Activated T-helper 1 cell treated with anti-CD3 and anti-CD28 coated beads, Interleukin-12 subunit alpha, Interleukin-12 subunit beta, Interleukin-2, Interleukin-4 antibody, amounts not matched to agents 30 ng/mL and 10 ng/mL and 1 ng/mL, durations not matched to agents 14 hours and 24 hours and 36 hours (primary cell): ENCODE results near the gene ZNF213. TPM values are rescaled to one million over a fixed set of nuclear protein-coding genes. Genes with fewer than 3 reads are reported as not detected.

Experiments used
- DNase-seq: peaks from one replicate; pipeline ENCODE4 v3.0.0; 2021; ENCODE audit warnings: low spot score
- H3K27ac Mint-ChIP-seq: one replicate; pipeline ENCODE4 v1.8.0; 2021; ENCODE audit warnings: mild to moderate bottlenecking, mixed read lengths
- H3K27me3 Mint-ChIP-seq: one replicate; pipeline ENCODE4 v1.8.0; 2022; ENCODE audit warnings: mild to moderate bottlenecking, moderate library complexity, mixed read lengths; ENCODE audit not compliant: insufficient read depth
- H3K36me3 Mint-ChIP-seq: one replicate; pipeline ENCODE4 v1.8.0; 2021; ENCODE audit warnings: low read depth, mixed read lengths
- H3K4me1 Mint-ChIP-seq: one replicate; pipeline ENCODE4 v1.8.0; 2021; ENCODE audit warnings: low read depth, mixed read lengths
- H3K4me3 Mint-ChIP-seq: one replicate; pipeline ENCODE4 v1.8.0; 2021; ENCODE audit warnings: mild to moderate bottlenecking, moderate library complexity, mixed read lengths
- H3K9me3 Mint-ChIP-seq: one replicate; pipeline ENCODE4 v1.8.0; 2021; ENCODE audit warnings: mixed read lengths
- intact Hi-C: fragments of 100-400 bp; cut with micrococcal nuclease; formaldehyde crosslinking; loops from one replicate; pipeline ENCODE4 v1.15.1; 2024
- total RNA-seq: library from RNA; stranded (reverse); gene quantifications from 2 replicates; pipeline ENCODE4 v1.2.3, GENCODE V29; 2022

Gene ZNF213
- total RNA-seq, 1 donor from 2014 or later, result 9.6 TPM

GRCh38 chr16:3141781-3142311 lies 7.0 kb downstream of the ZNF213 start:
- DNase-seq, result no peak
- Mint-ChIP-seq H3K27me3 (peaks cover 3% of the 10 kb centered on the region), H3K36me3 (peaks cover 10% of the 10 kb centered on the region), H3K4me3 (no peak overlapping the region), H3K9me3 (no peaks in the 10 kb centered on the region), H3K4me1 (no peaks in the 10 kb centered on the region), H3K27ac (no peak overlapping the region)
- intact Hi-C loops, result no loop called here

- no peak overlapping the region for H3K4me3 Mint-ChIP-seq
- no peaks in the 10 kb centered on the region for H3K9me3 Mint-ChIP-seq
- no peaks in the 10 kb centered on the region for H3K4me1 Mint-ChIP-seq
- H3K27ac Mint-ChIP-seq, result no peak overlapping the region
- peaks cover 10% of the 10 kb centered on the region for H3K36me3 Mint-ChIP-seq
- intact Hi-C loops, result no loop called here
- H3K27me3 Mint-ChIP-seq, result peaks cover 3% of the 10 kb centered on the region
- no peak for DNase-seq
Measured at GRCh38 chr16:3142327-3142726, 7.5 kb downstream of the ZNF213 start.

GRCh38 chr16:3142770-3143169 lies 7.9 kb downstream of the ZNF213 start:
- Mint-ChIP-seq H3K27me3 (peaks cover 3% of the 10 kb centered on the region), H3K27ac (no peak overlapping the region), H3K4me1 (no peaks in the 10 kb centered on the region), H3K4me3 (no peak overlapping the region), H3K9me3 (no peaks in the 10 kb centered on the region), H3K36me3 (peaks cover 9% of the 10 kb centered on the region)
- DNase-seq, result no peak
- intact Hi-C loops, result no loop called here

- peaks cover 8% of the 10 kb centered on the region for H3K36me3 Mint-ChIP-seq
- H3K4me1 Mint-ChIP-seq, result no peaks in the 10 kb centered on the region
- intact Hi-C loops, result no loop called here
- H3K27ac Mint-ChIP-seq, result no peak overlapping the region
- no peak for DNase-seq
- H3K4me3 Mint-ChIP-seq, result no peak overlapping the region
- H3K27me3 Mint-ChIP-seq, result peaks cover 3% of the 10 kb centered on the region
- H3K9me3 Mint-ChIP-seq, result no peaks in the 10 kb centered on the region
Measured at GRCh38 chr16:3143189-3143588, 8.4 kb downstream of the ZNF213 start.

GRCh38 chr16:3143598-3144320 lies 8.9 kb downstream of the ZNF213 start:
- peaks cover 8% of the 10 kb centered on the region for H3K36me3 Mint-ChIP-seq
- H3K27ac Mint-ChIP-seq, result no peak overlapping the region
- H3K4me1 Mint-ChIP-seq, result no peaks in the 10 kb centered on the region
- H3K9me3 Mint-ChIP-seq, result no peaks in the 10 kb centered on the region
- no peak for DNase-seq
- intact Hi-C loops, result no loop called here
- H3K4me3 Mint-ChIP-seq, result no peak overlapping the region
- H3K27me3 Mint-ChIP-seq, result peaks cover 3% of the 10 kb centered on the region

- DNase-seq, result no peak
- no peak overlapping the region for H3K27ac Mint-ChIP-seq
- H3K36me3 Mint-ChIP-seq, result peaks cover 6% of the 10 kb centered on the region
- H3K9me3 Mint-ChIP-seq, result no peaks in the 10 kb centered on the region
- no peak overlapping the region for H3K4me3 Mint-ChIP-seq
- no peaks in the 10 kb centered on the region for H3K4me1 Mint-ChIP-seq
- intact Hi-C loops, result no loop called here
- H3K27me3 Mint-ChIP-seq, result peaks cover 3% of the 10 kb centered on the region
Measured at GRCh38 chr16:3144321-3144983, 9.6 kb downstream of the ZNF213 start.

GRCh38 chr16:3145151-3145550 lies 10.3 kb downstream of the ZNF213 start:
- Mint-ChIP-seq H3K27ac (no peak overlapping the region), H3K4me1 (peaks cover 4% of the 10 kb centered on the region), H3K9me3 (no peaks in the 10 kb centered on the region), H3K4me3 (no peak overlapping the region), H3K36me3 (peaks cover 6% of the 10 kb centered on the region), H3K27me3 (peaks cover 3% of the 10 kb centered on the region)
- no peak for DNase-seq
- intact Hi-C loops, result no loop called here

GRCh38 chr16:3145660-3146059 lies 10.8 kb downstream of the ZNF213 start:
- no peak overlapping the region for H3K27ac Mint-ChIP-seq
- H3K4me1 Mint-ChIP-seq, result peaks cover 8% of the 10 kb centered on the region
- peaks cover 6% of the 10 kb centered on the region for H3K36me3 Mint-ChIP-seq
- no peaks in the 10 kb centered on the region for H3K9me3 Mint-ChIP-seq
- peaks cover 3% of the 10 kb centered on the region for H3K27me3 Mint-ChIP-seq
- DNase-seq, result no peak
- intact Hi-C loops, result no loop called here
- H3K4me3 Mint-ChIP-seq, result no peak overlapping the region

- DNase-seq, result no peak
- H3K27ac Mint-ChIP-seq, result no peak overlapping the region
Measured at GRCh38 chr16:3147046-3147756, 12.4 kb downstream of the ZNF213 start.

GRCh38 chr16:3147757-3148104 lies 12.9 kb downstream of the ZNF213 start:
- Mint-ChIP-seq H3K36me3 (no peaks in the 10 kb centered on the region), H3K4me1 (peaks cover 22% of the 10 kb centered on the region), H3K27ac (no peak overlapping the region), H3K27me3 (peaks cover 9% of the 10 kb centered on the region), H3K4me3 (no peak overlapping the region), H3K9me3 (no peaks in the 10 kb centered on the region)
- intact Hi-C loops, result no loop called here
- DNase-seq, result no peak

More at GRCh38 chr16:3147046-3147756, 12.4 kb downstream of the ZNF213 start:
- no peaks in the 10 kb centered on the region for H3K9me3 Mint-ChIP-seq
- peaks cover 5% of the 10 kb centered on the region for H3K36me3 Mint-ChIP-seq
- intact Hi-C loops, result no loop called here
- peaks cover 17% of the 10 kb centered on the region for H3K4me1 Mint-ChIP-seq
- no peak overlapping the region for H3K4me3 Mint-ChIP-seq
- peaks cover 3% of the 10 kb centered on the region for H3K27me3 Mint-ChIP-seq

GRCh38 chr16:3148256-3149192 lies 13.7 kb downstream of the ZNF213 start:
- H3K27ac Mint-ChIP-seq, result peak overlapping the region; percentile 50
- intact Hi-C loops, result no loop called here
- H3K36me3 Mint-ChIP-seq, result no peaks in the 10 kb centered on the region
- DNase-seq, result no peak
- peaks cover 10% of the 10 kb centered on the region for H3K27me3 Mint-ChIP-seq
- no peaks in the 10 kb centered on the region for H3K9me3 Mint-ChIP-seq
- H3K4me1 Mint-ChIP-seq, result peaks cover 25% of the 10 kb centered on the region
- peak overlapping the region; percentile 84 for H3K4me3 Mint-ChIP-seq

GRCh38 chr16:3149193-3149530 lies 14.3 kb downstream of the ZNF213 start:
- H3K36me3 Mint-ChIP-seq, result no peaks in the 10 kb centered on the region
- peaks cover under 1% of the 10 kb centered on the region for H3K9me3 Mint-ChIP-seq
- no peak for DNase-seq
- H3K4me1 Mint-ChIP-seq, result peaks cover 25% of the 10 kb centered on the region
- H3K27me3 Mint-ChIP-seq, result peaks cover 10% of the 10 kb centered on the region
- peak overlapping the region; percentile 84 for H3K4me3 Mint-ChIP-seq
- H3K27ac Mint-ChIP-seq, result peak overlapping the region; percentile 50
- intact Hi-C loops, result no loop called here
